PC-9 (cell line): ENCODE data around the gene SYNJ1.

Experiments used
- CTCF ChIP-seq: fragments of 200-600 bp; sonication (generic); conservative IDR thresholded peaks from 2 replicates; pipeline ENCODE4 v1.6.1; 2017; ENCODE audit warnings: mixed run types, antibody characterized with exemption, mild to moderate bottlenecking, moderate library complexity
- EZH2 ChIP-seq: fragments of 200-600 bp; sonication (generic); IDR thresholded peaks from 2 replicates; pipeline ENCODE4 v1.8.0; 2017; ENCODE audit warnings: antibody characterized with exemption, low read depth

GRCh38 chr21:32768530-32768929, 40.7 kb upstream of the SYNJ1 start:
- TF ChIP-seq CTCF (no peak), EZH2 (no peak)
